GM19468 (cell line): Measurements from ENCODE around the gene RSPH1.

ENCODE experiments used
- ATAC-seq: cut with Tn5 transposase; IDR thresholded peaks from one replicate; pipeline ENCODE4 v1.9.1; 2021; ENCODE audit warnings: mild to moderate bottlenecking, moderate library complexity, moderate number of reproducible peaks; ENCODE audit not compliant: unreplicated experiment; ENCODE audit errors: extremely low read depth

Gene RSPH1

DNA sequence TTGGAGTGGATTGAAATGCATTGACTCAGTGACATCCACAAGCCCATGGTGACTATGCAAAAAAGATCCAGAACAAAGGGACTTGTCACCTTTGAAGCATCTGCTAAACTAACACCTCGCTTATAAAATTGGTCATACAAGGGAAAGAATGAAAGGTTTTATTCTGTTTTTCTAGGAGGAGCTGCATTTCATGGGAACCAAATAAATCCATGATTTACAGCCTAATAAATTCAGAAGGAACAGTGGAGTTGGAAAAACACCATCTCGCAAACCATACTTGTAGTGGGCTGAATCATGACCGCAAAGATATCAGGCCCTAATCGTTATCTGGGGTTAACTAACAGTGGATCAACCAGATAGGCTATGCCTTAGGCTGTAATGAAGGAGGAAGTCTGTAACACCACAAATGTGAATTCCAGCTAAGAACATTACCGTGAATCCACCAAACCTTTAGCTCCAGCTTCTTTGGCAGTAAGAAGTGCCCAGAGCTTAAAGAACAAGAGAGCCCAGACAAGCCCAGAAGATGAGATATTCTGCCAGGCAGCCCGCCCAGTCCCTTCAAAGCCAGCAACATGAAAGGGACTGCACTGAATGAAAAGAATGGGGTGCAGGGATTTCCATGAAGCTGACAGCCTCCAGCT, 27.4 kb downstream of the RSPH1 start:
- ATAC-seq = no peak

DNA sequence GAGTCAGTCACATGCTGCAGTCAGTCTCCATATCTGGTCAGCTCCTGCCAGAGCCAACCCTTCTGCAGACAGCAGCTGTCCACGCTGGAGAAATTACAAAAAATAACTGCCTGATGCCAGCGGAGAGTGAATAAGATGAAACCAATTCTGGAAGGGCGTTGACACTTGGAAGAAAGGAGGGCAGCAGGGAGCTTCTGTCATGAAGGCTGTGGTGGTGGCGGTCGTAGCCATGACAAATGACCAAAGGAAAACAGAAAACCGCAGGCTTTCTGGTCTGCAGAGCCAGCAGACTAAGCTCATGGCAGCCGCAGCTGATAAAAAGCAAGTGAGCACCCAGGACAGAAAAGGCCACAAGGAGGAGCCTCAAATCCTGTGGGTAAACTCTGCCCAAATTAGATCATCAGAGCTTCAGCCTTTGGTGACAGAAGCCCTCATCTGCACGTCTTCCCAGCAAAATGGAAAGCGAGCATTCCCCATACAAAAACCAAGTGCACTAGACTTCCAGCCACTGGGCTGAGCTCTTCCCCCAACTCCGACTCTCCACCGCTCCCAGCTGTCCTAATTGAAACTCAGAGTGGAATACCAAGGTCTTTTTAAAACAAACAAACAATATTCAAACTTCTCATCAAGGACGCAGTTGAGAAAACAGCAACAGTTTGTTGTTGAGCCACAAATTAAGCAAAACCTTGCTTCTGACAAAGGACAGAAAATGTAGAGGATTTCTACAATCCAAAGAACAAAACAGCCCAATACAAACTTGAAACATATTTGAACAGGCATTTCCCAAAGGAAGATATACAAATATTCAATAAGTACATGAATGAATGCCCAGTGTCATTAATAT, 28.7 kb downstream of the RSPH1 start:
- no peak for ATAC-seq

DNA sequence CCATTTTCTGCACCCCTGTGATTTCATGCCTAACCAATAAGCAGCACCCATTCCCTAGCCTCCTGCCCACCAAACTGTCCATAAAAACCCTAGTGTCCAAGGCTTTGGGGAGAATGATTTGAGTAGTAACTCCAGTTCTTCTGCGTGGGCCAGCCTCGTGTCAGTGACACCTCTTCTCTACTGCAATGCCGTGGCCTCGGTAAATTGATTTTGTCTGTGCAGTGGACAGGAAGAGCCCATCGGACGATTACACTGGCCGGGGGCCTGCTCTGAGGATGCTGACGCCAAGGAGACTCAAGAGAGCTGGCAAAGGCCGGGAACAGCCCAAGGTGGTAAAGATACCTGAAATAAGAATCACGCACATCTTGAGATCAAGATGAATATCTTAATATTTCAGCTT, 29.3 kb downstream of the RSPH1 start:
- ATAC-seq = no peak

DNA sequence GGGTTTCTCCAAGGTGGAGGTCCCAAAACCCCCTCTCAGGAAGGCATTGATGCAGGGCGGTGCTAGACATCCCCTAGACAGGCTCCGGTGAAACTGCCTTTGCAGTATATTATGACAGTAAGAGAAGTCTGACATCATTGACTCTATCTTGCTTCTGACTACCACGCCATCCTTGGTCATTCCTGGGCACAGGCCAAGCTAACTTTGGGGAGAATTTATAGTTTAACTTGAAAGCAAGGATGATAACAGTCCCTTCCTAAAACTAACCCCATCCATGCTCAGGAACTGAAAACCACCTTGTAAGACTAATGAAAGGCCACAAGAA, 30.3 kb downstream of the RSPH1 start:
- no peak for ATAC-seq

DNA sequence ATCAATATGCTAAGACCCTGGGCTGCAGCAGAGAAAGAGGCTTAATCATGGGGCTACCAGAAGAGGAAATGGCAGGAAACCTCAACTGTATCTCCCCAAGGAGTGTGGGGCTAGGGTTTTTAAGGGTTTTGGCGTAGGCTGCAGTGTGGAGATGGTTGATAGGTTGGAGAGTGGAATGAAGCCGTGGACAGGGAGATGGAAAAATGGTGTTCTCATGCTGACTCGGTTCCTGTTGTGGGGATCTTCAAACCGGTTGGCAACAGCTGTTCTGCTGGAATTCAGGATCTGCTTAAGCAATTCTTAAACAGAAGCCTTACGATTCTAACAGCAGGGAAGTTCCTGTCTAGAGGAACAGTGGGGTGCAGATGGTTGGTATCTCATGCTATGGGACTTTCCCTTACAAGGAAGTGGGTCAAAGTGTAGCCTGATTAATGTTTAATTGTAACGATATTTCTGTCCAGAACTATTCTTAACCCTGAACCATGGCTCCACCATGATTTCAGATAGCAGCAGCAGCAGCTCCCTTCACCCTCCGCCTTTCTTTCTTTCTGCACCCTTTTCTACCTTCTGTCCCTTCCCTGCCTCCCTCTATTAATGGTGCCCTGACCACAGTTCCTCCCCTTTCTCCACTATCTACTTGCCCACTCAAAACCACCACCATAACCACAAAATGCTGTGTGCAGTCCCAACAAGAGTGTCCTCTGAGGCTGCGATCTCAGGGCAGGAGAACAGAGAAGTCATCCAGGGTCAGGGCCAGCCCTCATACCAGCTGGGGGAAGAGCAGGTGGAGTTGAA, 30.8 kb downstream of the RSPH1 start:
- ATAC-seq = no peak

DNA sequence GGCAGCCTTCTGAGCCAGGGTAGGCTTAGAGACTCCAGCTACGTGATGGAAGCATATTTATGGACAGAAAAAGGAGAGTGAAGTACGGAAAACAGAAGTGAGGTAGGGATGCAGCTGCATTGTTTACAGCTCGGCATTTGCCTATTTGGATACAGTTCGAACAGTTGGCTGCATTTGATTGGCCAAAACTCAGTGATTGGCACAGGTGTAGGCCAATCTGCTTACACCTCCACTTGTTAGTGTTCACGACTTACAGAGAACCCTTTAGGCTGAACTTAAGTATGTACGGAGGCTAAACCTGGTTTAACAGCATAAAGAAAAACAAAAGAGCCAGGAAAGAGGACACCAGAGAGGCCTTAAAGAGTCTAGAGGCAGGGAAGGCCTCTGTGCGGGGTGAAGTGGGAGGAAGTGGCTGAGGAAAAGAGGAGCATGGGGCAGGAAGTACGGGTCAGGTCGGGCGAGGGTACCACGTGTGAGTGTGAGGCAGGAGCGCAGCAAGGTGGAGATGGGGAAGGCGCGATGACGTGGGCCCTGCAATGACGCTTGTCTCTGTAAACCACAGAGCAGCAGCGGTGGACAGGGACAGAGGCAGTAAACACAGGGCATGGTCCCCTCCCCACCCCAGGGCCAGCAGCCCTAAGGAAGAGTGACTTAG, 32.0 kb downstream of the RSPH1 start:
- ATAC-seq = no peak

DNA sequence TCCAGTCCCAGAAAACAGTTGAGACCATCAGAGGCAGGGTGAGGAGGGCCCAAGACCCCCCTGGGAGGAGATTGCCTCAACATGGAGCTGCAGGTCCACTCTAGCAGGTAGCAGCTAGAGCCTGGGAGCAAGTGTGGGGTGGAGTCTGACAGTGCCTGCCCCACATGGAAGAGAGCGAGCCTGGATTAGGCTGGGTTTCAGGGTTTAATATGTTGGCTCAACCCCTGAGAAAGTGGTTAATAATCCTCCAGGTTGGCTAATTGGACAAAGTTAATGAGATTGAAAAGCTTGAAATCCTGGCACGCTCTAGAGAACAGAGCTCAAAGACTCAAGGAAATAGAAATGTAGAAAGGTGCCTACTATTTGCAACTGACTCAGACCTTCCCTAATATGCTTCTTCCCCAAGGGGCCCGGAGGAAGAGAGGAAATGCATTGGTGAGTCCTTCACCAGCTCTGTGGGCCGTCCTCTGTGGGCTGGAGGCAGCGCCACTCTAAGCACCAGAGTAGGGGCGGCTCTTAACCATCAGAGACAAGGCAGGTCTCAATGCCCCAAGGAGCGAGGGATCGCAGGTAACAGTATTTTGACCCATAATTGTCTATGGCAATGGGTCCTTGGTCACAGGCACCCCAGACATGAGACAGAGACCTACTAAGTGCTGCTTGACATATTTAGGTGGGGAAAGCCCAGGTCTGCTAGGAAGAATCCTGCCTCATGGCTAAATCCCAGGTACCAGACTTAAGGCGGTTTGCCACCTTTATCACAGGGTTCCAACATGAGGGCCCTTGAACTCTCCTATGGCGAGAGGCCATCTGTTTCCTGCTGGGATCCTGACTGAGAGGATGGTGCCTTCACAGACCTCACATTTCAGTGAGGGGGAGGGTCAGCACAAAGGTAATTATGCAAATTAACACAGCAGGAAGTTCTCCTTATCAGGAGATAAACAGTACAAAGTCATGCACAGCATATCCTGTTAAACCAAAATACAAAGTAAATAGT, 33.8 kb downstream of the RSPH1 start:
- no peak for ATAC-seq

DNA sequence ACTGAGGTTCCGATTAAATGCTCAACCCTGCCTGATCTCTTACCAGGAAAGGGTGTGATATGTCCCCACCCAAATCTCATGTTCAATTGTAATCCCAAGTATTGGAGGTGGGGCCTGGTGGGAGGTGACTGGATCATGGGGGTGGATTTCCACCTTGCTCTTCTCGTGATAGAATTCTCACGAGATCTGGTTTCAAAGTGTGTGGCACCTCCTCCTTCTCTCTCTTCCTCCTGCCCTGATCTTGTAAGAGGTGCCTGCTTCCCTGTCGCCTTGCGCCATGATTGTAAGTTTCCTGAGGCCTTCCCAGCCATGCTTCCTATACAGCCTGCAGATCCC, 34.9 kb downstream of the RSPH1 start:
- no peak for ATAC-seq

DNA sequence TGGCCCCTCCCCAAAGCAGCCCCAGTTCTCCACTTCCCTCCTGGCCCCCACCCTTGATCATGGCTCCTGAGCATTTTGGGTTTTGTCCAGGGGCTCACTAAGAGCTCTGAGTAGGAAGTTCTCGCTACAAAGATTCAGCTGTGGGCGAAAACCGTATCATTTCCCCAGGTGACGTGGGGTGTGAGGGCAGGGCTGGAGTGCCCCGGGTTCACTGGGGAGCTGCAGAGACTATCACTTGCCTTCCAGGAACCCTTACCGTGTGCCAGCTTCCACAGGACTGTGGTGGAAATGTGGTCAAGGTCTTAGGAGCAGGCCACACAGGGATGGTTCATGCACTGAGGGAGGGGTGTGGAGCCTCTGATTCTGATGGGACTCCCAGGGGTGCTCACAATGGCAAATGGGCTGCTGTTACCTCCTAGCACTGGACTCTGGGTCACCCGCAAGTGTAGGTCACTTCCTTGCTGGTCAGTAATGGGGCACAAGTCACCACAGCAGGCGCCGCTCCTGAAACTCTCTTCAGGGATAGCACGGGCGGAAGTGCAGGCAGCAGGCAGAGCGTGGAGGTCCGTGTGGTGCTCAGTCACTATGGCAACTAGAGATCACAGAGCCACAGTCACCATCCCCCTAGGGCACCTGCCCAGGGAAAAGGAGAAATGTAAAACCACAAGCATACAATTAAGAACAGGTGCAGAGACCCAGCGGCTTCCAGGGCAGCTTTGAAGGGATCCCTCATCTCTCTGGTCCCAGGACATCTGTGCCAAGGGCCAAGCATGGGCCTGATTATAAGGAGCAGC, 35.4 kb downstream of the RSPH1 start:
- ATAC-seq = peak; percentile 27

DNA sequence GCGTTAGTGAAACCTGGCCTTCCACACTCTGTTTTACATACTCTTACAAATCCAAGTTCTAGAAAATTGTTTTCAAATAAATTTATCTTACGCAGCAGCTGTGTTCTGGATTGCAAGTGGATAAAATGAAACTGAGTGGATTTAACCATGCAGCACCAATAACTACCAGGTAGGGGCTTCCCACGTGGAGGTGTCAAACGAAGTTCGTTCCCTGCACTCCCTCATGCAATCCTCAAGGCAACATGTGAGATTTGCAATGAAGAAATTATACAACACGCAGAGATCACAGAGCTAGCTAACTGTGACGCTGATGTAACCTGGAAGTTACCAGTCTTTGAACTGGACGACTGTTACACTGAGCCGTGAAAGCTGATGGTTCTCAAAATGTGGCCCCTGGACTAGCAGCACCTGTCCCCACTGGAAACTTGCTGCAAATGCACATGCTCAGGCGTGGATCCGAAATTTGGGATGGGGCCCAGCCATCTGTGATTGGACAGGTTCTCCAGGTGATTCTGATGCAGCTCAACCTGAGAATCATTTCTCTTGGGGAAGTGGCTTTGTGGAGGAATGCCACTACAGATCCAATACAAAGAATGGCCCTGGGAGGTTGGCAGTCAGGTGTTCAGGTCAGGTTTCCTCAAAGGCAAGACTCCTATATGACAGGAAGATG, 36.3 kb downstream of the RSPH1 start:
- ATAC-seq = no peak

DNA sequence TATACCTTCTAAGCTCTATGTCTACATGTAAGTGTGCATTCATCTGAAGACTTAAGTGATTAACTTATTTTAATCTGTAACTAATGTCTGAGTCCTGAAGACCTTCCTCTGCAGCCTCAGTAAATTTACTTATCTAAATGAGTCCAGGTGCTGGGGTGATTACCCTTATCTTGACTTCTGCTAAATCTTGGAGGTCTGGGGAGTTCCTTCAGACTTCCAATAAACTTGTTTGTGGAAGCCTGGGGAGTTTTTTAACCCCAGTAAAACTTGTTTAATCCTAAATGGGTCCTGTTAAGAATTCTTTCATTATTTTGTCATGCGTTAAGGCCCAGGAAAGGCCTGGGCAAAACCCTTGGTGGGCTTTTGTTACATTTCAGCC, 37.0 kb downstream of the RSPH1 start:
- ATAC-seq = no peak

DNA sequence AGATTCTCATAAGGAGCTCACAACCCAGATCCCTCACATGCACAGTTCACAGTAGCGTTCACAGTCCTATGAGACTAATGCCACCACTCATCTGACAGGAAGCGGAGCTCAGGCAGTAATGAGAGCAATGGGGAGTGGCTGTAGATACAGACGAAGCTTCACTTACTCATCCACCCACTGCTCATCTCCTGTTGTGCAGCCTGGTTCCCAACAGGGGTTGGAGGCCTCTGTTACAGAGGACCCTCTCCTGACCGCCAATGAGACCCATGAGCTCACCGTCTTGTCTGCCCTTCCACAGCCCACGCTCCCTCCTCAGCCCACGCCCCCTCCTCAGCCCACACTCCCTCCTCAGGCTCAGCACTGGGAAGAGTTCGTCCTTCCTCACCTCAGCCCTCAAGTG, 39.6 kb downstream of the RSPH1 start:
- ATAC-seq = no peak

DNA sequence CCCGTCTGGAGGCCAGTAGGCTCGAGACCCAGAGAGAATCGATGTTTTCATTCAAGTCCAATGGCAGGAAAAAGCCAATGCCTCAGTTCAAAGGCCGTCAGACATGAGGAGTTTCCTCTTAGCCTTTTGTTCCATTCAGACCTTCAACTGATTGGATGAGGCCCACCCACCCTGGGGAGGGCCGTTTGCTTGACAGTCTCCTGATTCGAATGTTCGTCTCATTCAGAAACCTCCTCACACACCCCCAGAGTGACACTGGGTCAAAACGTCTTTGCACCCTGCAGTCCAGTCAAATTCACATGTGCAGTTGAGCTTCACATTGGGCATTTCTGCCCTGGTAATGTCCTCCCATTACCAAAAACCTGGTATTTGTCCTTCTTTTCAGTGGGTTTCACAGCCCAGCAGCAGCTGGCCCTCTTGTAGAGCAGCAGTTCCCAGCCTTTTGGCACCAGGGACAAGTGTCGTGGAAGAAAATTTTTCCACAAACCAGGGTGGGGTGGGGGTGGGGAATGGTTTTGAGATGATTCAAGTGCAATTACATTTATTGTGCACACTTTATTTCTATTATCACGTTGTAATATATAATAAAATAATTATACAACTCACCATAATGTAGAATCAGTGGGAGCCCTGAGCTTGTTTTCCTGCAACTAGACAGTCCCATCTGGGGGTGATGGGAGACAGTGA, 40.1 kb downstream of the RSPH1 start:
- ATAC-seq = no peak

DNA sequence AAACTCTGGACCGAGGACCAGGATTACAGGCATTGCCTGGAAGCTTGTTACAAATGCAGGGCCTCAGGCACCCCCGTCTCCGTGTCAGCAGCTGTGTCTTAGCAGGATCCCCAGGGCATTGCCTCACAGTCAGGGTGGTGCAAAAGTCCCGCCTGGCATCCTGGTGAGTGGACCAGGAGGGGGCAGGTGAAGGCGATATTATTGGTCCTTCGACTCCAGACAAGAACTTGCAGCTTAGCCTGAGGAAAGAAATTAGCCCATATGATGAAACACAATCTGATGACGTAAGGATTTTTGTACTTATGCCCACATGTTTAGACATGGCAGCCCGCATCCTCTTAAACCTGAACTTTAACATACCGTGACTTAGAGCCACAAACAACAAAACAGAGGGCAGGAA, 40.8 kb downstream of the RSPH1 start:
- ATAC-seq = no peak

DNA sequence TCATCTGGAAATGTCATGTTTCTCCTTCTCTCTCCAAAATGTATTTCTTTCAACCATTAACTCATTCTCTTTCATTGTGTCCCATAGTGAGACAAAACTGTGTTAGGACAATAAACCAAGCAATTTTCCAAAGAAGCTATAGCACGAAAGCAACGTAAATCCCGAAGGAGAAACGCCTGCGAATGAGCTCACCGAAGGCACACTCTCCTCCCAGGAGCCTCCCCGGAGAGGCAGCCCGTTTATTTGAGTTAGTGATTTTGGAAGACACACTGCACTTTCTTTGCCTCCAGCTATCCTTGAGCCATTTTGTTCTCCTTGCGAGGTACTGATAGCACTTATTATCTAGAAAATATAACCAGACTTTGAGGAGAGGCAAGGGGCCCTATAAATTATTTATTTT, 41.2 kb downstream of the RSPH1 start:
- no peak for ATAC-seq

DNA sequence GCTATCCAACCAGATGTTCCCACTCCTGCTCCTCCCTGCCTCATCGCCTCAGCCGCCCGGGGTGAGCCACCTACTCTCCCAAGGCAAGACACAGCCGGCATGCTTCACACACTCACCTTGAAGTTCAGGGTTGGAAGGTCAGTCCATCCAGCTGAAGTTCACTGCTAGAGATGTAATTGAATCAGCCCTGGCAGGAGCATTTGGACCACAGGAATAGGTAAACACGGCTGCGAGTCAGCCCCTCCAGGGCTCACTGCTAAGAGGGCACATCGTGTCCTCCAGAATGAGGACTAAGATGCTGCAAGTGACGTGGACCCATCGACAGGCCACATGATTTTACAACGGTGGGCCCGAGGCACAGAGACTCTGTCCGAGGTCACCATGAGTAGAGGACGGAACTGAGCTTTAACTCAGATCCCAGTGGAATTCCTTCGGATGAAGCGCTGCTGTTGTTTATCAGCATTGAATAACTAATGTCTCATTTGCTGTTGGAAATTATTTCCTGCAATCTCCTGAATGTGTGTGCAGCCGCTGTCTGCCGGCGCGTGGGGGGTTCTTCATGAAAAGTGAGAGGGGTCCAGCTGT, 41.9 kb downstream of the RSPH1 start:
- no peak for ATAC-seq

DNA sequence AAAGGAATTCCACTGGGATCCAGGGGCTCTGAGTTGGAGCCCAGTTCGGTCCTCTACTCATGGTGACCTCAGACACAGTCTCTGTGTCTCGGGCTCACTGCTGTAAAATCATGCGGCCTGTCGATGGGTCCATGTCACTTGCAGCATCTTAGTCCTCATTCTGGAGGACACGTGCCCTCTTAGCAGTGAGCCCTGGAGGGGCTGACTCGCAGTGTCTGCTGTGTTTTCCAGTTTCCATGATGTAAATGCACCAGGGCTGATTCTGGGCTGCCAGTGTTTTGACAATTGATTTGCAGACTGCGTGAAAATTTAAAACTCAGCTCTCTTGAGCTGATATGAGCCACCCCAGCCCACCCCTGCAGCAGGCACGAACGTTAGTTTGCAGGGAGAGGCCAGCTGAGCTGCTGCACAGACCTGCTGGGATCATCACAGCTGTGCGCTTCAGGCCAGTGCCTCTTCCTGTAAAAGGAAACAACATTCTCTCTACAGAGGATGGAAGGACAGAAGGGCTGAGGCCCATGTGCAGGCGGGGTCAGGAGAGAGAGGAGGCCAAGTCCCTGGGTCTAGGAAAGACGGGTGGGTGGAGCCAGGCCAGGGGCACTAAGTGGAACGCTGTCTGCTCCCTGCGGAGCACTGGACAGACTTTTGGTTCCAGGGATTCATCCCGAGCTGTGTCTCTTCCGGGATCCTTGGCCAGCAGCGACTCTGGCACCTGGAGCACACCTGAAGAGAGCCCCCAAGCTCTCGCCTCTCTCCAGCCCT, 42.6 kb downstream of the RSPH1 start:
- no peak for ATAC-seq
